GDM1 (cell line): Measurements from ENCODE around the gene B4GALT5.
"Not testable (repeated sequence)": the region's sequence is repeated elsewhere in the genome, so short reads cannot be mapped to it uniquely, and the experiment has no call there.

Source experiments
- DNase-seq: peaks from one replicate; lab custom pipeline; 2025; lab: John Stamatoyannopoulos, UW

The B4GALT5 gene

GRCh38 chr20:49628280-49628679, 85.4 kb downstream of the B4GALT5 start:
- not testable (repeated sequence) for DNase-seq

- DNase-seq, result no peak
These were observed 86.3 kb downstream of the B4GALT5 start for GRCh38 chr20:49627329-49627761.

- not testable (repeated sequence) for DNase-seq
These were observed 88.7 kb downstream of the B4GALT5 start for GRCh38 chr20:49624988-49625387.

GRCh38 chr20:49624317-49624716, 89.4 kb downstream of the B4GALT5 start:
- no peak for DNase-seq

- DNase-seq, result no peak
These were observed 91.4 kb downstream of the B4GALT5 start for GRCh38 chr20:49622243-49622642.

GRCh38 chr20:49620364-49621240, 93.1 kb downstream of the B4GALT5 start:
- no peak for DNase-seq

GRCh38 chr20:49619113-49620048, 94.3 kb downstream of the B4GALT5 start:
- no peak for DNase-seq

GRCh38 chr20:49618289-49618688, 95.4 kb downstream of the B4GALT5 start:
- no peak for DNase-seq

- DNase-seq, result not testable (repeated sequence)
These were observed 96.3 kb downstream of the B4GALT5 start for GRCh38 chr20:49617394-49617793.

GRCh38 chr20:49616154-49617007, 97.3 kb downstream of the B4GALT5 start:
- no peak for DNase-seq

- DNase-seq, result no peak
These were observed 98.1 kb downstream of the B4GALT5 start for GRCh38 chr20:49615401-49616153.

GRCh38 chr20:49615051-49615400, 98.7 kb downstream of the B4GALT5 start:
- not testable (repeated sequence) for DNase-seq

GRCh38 chr20:49614338-49615050, 99.2 kb downstream of the B4GALT5 start:
- DNase-seq, result no peak

- DNase-seq, result no peak
These were observed 101.4 kb downstream of the B4GALT5 start for GRCh38 chr20:49612127-49612738.

- not testable (repeated sequence) for DNase-seq
These were observed 102.0 kb downstream of the B4GALT5 start for GRCh38 chr20:49611539-49612126.

GRCh38 chr20:49610691-49611538, 102.8 kb downstream of the B4GALT5 start:
- peak; percentile 30 for DNase-seq

- DNase-seq, result peak; percentile 32
These were observed 104.7 kb downstream of the B4GALT5 start for GRCh38 chr20:49608752-49609670.
